MCF 10A (cell line): Measurements from ENCODE around the gene CASK. TPM values are rescaled to one million over a fixed set of nuclear protein-coding genes. Genes with fewer than 3 reads are reported as not detected.

ENCODE experiments used
- BruUV-seq: library from RNA; stranded (reverse); fragments of 400-500 nt; replicated peaks from 2 replicates; lab custom pipeline; 2021; lab: Mats Ljungman, UMichigan
- CTCF ChIA-PET: fragments of 300-600 bp; sonication (Branson Sonifier 250); formaldehyde crosslinking; extraction: SDS; loops from one replicate; lab custom pipeline; 2021; ENCODE audit warnings: antibody characterized with exemption, inconsistent platforms; lab: Yijun Ruan, JAX
- POLR2A ChIA-PET: fragments of 300-600, 350-650 bp; sonication (Branson Sonifier 250); formaldehyde crosslinking; extraction: SDS; loops from one replicate; lab custom pipeline; 2020; ENCODE audit warnings: antibody characterized with exemption, inconsistent platforms; lab: Yijun Ruan, JAX
- DNase-seq: peaks from one replicate; pipeline ENCODE4 v3.0.0-alpha.2; 2018; ENCODE audit not compliant: unreplicated experiment
- H3K27ac Mint-ChIP-seq: one replicate; pipeline ENCODE4 v1.8.0; 2022; ENCODE audit warnings: mild to moderate bottlenecking, low read depth, mixed read lengths; ENCODE audit not compliant: unreplicated experiment
- H3K27me3 Mint-ChIP-seq: one replicate; pipeline ENCODE4 v1.8.0; 2022; ENCODE audit warnings: mixed read lengths; ENCODE audit not compliant: insufficient read depth, unreplicated experiment
- H3K36me3 Mint-ChIP-seq: one replicate; pipeline ENCODE4 v1.8.0; 2022; ENCODE audit warnings: mild to moderate bottlenecking, moderate library complexity, mixed read lengths; ENCODE audit not compliant: insufficient read depth, unreplicated experiment
- H3K4me1 Mint-ChIP-seq: one replicate; pipeline ENCODE4 v1.8.0; 2022; ENCODE audit warnings: mixed read lengths; ENCODE audit not compliant: insufficient read depth, unreplicated experiment
- H3K4me3 Mint-ChIP-seq: one replicate; pipeline ENCODE4 v1.8.0; 2022; ENCODE audit warnings: mild to moderate bottlenecking, moderate library complexity, mixed read lengths; ENCODE audit not compliant: unreplicated experiment
- H3K9me3 Mint-ChIP-seq: one replicate; pipeline ENCODE4 v1.8.0; 2022; ENCODE audit warnings: mixed read lengths; ENCODE audit not compliant: unreplicated experiment
- intact Hi-C: fragments of 100-400 bp; cut with micrococcal nuclease; formaldehyde crosslinking; loops from 2 replicates; pipeline ENCODE4 v1.14.1; 2022
- total RNA-seq: library from RNA; stranded (reverse); gene quantifications from 2 replicates; pipeline ENCODE4 v1.2.3, GENCODE V29; 2022
- TF ChIP-seq, protein P1 (sequence below): fragments of 200-600 bp; IDR thresholded peaks from one replicate; pipeline ENCODE4 v1.8.0; 2022; ENCODE audit warnings: antibody characterized with exemption, mild to moderate bottlenecking; ENCODE audit not compliant: unreplicated experiment

Gene CASK
- total RNA-seq, 1 experiment from 2014 or later, result 34.9 TPM

DNA sequence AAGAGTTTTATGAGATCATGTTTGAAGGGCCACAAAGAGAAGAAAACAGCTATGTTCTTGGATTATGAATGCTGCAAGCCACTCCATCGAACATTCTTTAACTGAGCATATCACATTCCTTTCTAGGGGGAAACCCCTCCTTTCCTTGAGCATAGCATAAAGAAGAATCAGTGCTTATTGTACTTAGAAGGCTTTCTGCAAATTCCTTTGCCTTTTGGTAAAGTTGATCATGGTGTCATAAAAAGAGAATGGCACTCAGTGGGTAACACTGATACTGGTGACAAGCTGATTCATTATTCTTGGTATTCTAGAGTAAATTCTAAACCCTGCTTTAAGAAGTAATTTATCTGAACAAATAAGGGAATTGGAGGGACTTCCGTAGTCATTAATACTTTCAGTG, 323.1 kb downstream of the CASK start:
- no peak overlapping the region for H3K27ac Mint-ChIP-seq
- no peaks in the 10 kb centered on the region for H3K36me3 Mint-ChIP-seq
- H3K27me3 Mint-ChIP-seq, result peaks cover 53% of the 10 kb centered on the region
- ChIA-PET POLR2A (no interaction called here), CTCF (no interaction called here)
- no peaks in the 10 kb centered on the region for H3K4me1 Mint-ChIP-seq
- intact Hi-C loops, result no loop called here
- DNase-seq, result no peak
- no TSS peak for BruUV-seq
- no peak overlapping the region for H3K4me3 Mint-ChIP-seq
- TF ChIP-seq, protein P1, sequence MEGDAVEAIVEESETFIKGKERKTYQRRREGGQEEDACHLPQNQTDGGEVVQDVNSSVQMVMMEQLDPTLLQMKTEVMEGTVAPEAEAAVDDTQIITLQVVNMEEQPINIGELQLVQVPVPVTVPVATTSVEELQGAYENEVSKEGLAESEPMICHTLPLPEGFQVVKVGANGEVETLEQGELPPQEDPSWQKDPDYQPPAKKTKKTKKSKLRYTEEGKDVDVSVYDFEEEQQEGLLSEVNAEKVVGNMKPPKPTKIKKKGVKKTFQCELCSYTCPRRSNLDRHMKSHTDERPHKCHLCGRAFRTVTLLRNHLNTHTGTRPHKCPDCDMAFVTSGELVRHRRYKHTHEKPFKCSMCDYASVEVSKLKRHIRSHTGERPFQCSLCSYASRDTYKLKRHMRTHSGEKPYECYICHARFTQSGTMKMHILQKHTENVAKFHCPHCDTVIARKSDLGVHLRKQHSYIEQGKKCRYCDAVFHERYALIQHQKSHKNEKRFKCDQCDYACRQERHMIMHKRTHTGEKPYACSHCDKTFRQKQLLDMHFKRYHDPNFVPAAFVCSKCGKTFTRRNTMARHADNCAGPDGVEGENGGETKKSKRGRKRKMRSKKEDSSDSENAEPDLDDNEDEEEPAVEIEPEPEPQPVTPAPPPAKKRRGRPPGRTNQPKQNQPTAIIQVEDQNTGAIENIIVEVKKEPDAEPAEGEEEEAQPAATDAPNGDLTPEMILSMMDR, result no peak
- no peaks in the 10 kb centered on the region for H3K9me3 Mint-ChIP-seq

DNA sequence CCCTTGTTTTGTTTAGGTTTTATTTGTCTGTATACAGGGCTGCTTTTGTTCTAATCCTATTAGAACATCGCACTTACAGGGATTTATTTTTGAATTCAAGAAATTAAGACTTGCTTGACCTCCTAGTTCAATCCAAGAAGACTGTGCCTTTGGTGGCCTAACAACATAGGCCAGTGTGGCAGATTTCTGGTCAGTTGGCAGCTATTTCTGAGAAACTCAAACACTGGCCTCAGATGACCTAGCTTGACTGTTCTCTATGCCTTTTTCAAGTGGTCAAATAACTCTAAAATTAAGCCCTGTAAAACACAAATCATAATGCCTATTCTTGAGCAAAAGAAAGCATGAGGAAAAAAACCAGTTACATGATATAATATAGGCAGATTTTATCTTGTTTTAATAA, 323.8 kb downstream of the CASK start:
- no peaks in the 10 kb centered on the region for H3K36me3 Mint-ChIP-seq
- H3K27ac Mint-ChIP-seq, result no peak overlapping the region
- BruUV-seq, result no TSS peak
- no peaks in the 10 kb centered on the region for H3K9me3 Mint-ChIP-seq
- CTCF ChIA-PET, result no interaction called here
- TF ChIP-seq, protein P1, result no peak
- no peak overlapping the region for H3K4me3 Mint-ChIP-seq
- H3K4me1 Mint-ChIP-seq, result no peaks in the 10 kb centered on the region
- POLR2A ChIA-PET, result no interaction called here
- intact Hi-C loops, result no loop called here
- H3K27me3 Mint-ChIP-seq, result peaks cover 53% of the 10 kb centered on the region
- no peak for DNase-seq

DNA sequence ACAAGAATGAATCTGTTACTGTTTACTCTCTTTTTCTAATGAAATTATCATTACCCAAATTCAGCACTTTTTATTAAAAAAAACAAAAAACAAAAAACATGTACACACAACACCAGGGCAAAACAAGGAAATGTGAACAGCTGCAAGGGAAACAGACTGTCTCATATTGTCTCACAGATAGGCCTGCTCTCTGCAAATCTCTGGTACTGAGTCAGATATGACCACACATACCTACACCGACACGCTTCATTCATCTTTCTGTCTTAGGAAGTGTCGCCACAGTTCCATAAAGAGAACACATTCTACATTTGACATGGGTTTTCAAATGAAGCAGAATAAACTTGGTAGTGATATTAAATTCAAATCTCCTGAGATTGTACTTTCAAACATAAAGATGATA, 326.8 kb downstream of the CASK start:
- intact Hi-C loops, result no loop called here
- no peaks in the 10 kb centered on the region for H3K9me3 Mint-ChIP-seq
- ChIA-PET CTCF (no interaction called here), POLR2A (interaction anchor here (1.0 kb wide), 1 partner anchor 9 kb away, joined by 4 read pairs; no protein-coding TSS in a partner anchor)
- H3K36me3 Mint-ChIP-seq, result no peaks in the 10 kb centered on the region
- H3K4me1 Mint-ChIP-seq, result no peaks in the 10 kb centered on the region
- no TSS peak for BruUV-seq
- TF ChIP-seq, protein P1, result no peak
- no peak overlapping the region for H3K4me3 Mint-ChIP-seq
- DNase-seq, result no peak
- no peak overlapping the region for H3K27ac Mint-ChIP-seq
- H3K27me3 Mint-ChIP-seq, result peaks cover 49% of the 10 kb centered on the region

DNA sequence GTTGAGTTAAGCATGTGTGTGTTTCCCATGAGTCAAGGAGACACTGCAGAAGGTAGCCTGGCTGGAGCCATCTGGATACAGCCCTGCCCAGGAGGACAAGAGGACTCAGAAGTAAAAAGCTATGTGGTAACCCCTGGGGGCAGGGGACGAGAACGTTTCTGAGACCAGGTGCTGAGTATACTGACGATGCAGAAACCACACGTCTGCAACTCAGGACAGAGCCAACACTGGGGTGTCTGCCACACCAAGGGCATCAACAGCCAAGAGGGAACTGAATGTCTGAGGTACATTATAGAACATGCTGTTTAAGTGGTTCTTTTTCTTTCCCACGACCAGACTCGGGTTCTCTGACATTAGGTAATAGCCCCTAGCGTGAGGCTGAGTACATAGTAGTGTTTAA, 328.7 kb downstream of the CASK start:
- CTCF ChIA-PET, result no interaction called here
- POLR2A ChIA-PET, result no interaction called here
- no peak overlapping the region for H3K4me3 Mint-ChIP-seq
- intact Hi-C loops, result no loop called here
- no peaks in the 10 kb centered on the region for H3K9me3 Mint-ChIP-seq
- no peaks in the 10 kb centered on the region for H3K36me3 Mint-ChIP-seq
- BruUV-seq, result no TSS peak
- peaks cover 55% of the 10 kb centered on the region for H3K27me3 Mint-ChIP-seq
- H3K27ac Mint-ChIP-seq, result no peak overlapping the region
- TF ChIP-seq, protein P1, result no peak
- no peak for DNase-seq
- H3K4me1 Mint-ChIP-seq, result no peaks in the 10 kb centered on the region
